Keratinocyte (primary cell): ENCODE results near the gene LCN2. TPM values are rescaled to one million over a fixed set of nuclear protein-coding genes. Genes with fewer than 3 reads are reported as not detected.

ENCODE experiments used
- DNase-seq: peaks from one replicate; pipeline ENCODE4 v3.0.0-alpha.2; 2011; ENCODE audit warnings: low read depth, missing footprints, low spot score
- FAIRE-seq: peaks from 2 replicates; lab custom pipeline; 2011; peaks lifted over from hg19 to GRCh38; lab: Jason Lieb, UNC
- H2AFZ ChIP-seq: 2 replicates; pipeline ENCODE4 v1.6.0; 2012; ENCODE audit warnings: low read length, control low read depth, inconsistent platforms; ENCODE audit not compliant: control insufficient read depth
- H3K27ac ChIP-seq: 2 replicates; pipeline ENCODE4 v1.5.1; 2011; ENCODE audit warnings: low read length; ENCODE audit not compliant: control insufficient read depth, insufficient read depth
- H3K27me3 ChIP-seq: 3 replicates; pipeline ENCODE4 v1.6.0; 2011; ENCODE audit warnings: low read length; ENCODE audit not compliant: control insufficient read depth, insufficient read depth; ENCODE audit errors: extremely low read depth
- H3K36me3 ChIP-seq, 2 experiments: 2 replicates in 1 of 2; 3 replicates in 1 of 2; pipeline ENCODE4 v1.5.1; 2011; ENCODE audit warnings: low read length in 2 of 2, mild to moderate bottlenecking in 1 of 2; ENCODE audit not compliant: control insufficient read depth in 2 of 2, insufficient read depth in 2 of 2; ENCODE audit errors: extremely low read depth in 1 of 2
- H3K4me1 ChIP-seq: 3 replicates; pipeline ENCODE4 v1.5.1; 2011; ENCODE audit warnings: low read length; ENCODE audit not compliant: control insufficient read depth, insufficient read depth; ENCODE audit errors: extremely low read depth
- H3K4me2 ChIP-seq: 3 replicates; pipeline ENCODE4 v1.6.0; 2011; ENCODE audit warnings: low read depth, low read length; ENCODE audit not compliant: control insufficient read depth, insufficient read depth; ENCODE audit errors: extremely low read depth
- H3K4me3 ChIP-seq, 3 experiments: fragments of 200-600 bp in 1 of 3; sonication (generic) in 1 of 3; 2 replicates in 2 of 3; 3 replicates in 1 of 3; pipeline ENCODE4 v1.5.1; 2011 to 2016; ENCODE audit warnings: low read length in 3 of 3, mild to moderate bottlenecking in 3 of 3, control low read depth in 2 of 3, inconsistent platforms in 1 of 3, low read depth in 1 of 3, mixed read lengths in 1 of 3, mixed run types in 1 of 3, moderate library complexity in 1 of 3; ENCODE audit not compliant: control insufficient read depth in 2 of 3, insufficient read depth in 2 of 3; ENCODE audit errors: extremely low read depth in 1 of 3
- H3K79me2 ChIP-seq: 2 replicates; pipeline ENCODE4 v1.6.0; 2012; ENCODE audit warnings: low read length; ENCODE audit not compliant: control insufficient read depth, insufficient read depth
- H3K9ac ChIP-seq: 3 replicates; pipeline ENCODE4 v1.6.0; 2011; ENCODE audit warnings: low read length; ENCODE audit not compliant: control insufficient read depth, insufficient read depth; ENCODE audit errors: extremely low read depth
- H3K9me1 ChIP-seq: 3 replicates; pipeline ENCODE4 v1.6.0; 2011; ENCODE audit warnings: low read length; ENCODE audit not compliant: control insufficient read depth, insufficient read depth; ENCODE audit errors: extremely low read depth
- H3K9me3 ChIP-seq: 2 replicates; pipeline ENCODE4 v1.5.1; 2012; ENCODE audit warnings: low read depth, low read length; ENCODE audit not compliant: control insufficient read depth
- H4K20me1 ChIP-seq: 3 replicates; pipeline ENCODE4 v1.6.0; 2011; ENCODE audit warnings: low read length; ENCODE audit not compliant: control insufficient read depth, insufficient read depth; ENCODE audit errors: extremely low read depth
- EZH2 ChIP-seq: IDR thresholded peaks from one replicate; pipeline ENCODE4 v1.6.1; 2012; ENCODE audit warnings: inconsistent platforms, mild to moderate bottlenecking, low read length, moderate library complexity
- dilution Hi-C: fragments of 300-500 bp; cut with MboI; formaldehyde crosslinking; loops from one replicate; pipeline ENCODE4 v1.7.0; 2020; ENCODE audit warnings: low sequenced_read_pairs; ENCODE audit not compliant: extremely low pct_ligation_motif_present
- polyA plus RNA-seq, 5 experiments: library from polyadenylated mRNA; depleted of rRNA in 3 of 5; stranded (reverse) in 3 of 5; stranded (forward) in 1 of 5; unstranded in 1 of 5; fragments of >200 nt; gene quantifications; 1 replicate in 1 of 5; 2 replicates in 3 of 5; 3 replicates in 1 of 5; pipeline versions ENCODE4 v1.2.1 to v1.2.3, GENCODE V29; 2011 to 2012; ENCODE audit warnings: missing spikeins in 2 of 5, low read depth in 1 of 5, low replicate concordance in 1 of 5
- TF ChIP-seq, protein P1 (sequence below), 3 experiments: IDR thresholded peaks in 1 of 3; conservative IDR thresholded peaks in 1 of 3; optimal IDR thresholded peaks in 1 of 3; 2 replicates in 2 of 3; 3 replicates in 1 of 3; pipeline versions ENCODE3 to v1.5.1; 2011; ENCODE audit warnings: low read length in 3 of 3, mild to moderate bottlenecking in 3 of 3, moderate library complexity in 2 of 3, control low read depth in 1 of 3, inconsistent platforms in 1 of 3; ENCODE audit not compliant: insufficient read depth in 2 of 3; ENCODE audit errors: extremely low read depth in 1 of 3

The LCN2 gene
- polyA plus RNA-seq, 1 donor (not counting 4 experiments of a cell fraction or from before 2014, with no cell fraction given), result 28.9 TPM

DNA sequence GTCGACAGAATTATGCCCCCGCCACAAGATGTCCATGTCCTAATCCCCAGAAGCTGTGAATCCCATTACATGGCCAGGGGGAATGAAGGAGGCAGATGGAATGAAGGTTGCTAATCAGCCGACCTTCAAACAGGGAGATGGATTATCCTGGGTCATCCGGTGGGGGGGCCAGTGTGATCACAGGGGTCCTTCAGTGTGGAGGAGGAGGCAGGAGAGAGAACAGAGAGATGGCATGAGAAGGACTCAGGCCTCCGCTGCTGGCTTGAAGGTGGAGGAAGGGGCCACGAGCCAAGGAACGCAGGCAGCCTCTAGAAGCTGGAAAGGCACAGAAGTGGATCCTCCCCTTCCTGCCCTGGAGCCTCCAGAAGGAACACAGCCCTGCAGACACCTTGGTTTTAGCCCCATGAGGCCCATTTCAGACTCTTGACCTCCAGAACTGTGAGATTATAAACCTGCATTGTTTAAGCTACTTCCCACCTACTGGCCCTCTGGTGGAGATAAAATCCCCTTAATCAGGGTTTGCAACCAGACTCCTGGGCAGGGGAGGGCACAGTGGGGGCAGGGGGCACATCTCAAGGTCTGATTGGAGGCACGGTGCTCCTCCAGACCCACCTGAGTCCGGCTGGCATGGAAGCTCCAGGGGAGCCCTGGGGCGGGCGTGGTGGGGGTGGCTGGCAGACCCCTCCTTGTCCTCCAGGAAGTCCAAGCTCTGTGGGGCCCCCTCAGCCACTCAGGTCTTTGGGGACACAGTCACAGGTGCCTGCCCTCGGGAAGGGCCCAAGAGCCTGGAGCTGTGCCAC is 35.5 kb upstream of the LCN2 start:
- Histone ChIP-seq H3K27me3 (no peaks in the 10 kb centered on the region), H3K9ac (no peak overlapping the region), H4K20me1 (no peaks in the 10 kb centered on the region), H3K9me1 (no peaks in the 10 kb centered on the region), H3K27ac (no peak overlapping the region), H3K4me3 (no peak overlapping the region), H3K4me2 (no peak overlapping the region), H3K9me3 (no peaks in the 10 kb centered on the region), H3K4me1 (peaks cover 6% of the 10 kb centered on the region), H3K36me3 (peaks cover 3 to 4% of the 10 kb centered on the region in 2 experiments), H3K79me2 (no peaks in the 10 kb centered on the region), H2AFZ (no peak overlapping the region)
- DNase-seq, result no peak
- no peak for FAIRE-seq
- TF ChIP-seq, protein P1, sequence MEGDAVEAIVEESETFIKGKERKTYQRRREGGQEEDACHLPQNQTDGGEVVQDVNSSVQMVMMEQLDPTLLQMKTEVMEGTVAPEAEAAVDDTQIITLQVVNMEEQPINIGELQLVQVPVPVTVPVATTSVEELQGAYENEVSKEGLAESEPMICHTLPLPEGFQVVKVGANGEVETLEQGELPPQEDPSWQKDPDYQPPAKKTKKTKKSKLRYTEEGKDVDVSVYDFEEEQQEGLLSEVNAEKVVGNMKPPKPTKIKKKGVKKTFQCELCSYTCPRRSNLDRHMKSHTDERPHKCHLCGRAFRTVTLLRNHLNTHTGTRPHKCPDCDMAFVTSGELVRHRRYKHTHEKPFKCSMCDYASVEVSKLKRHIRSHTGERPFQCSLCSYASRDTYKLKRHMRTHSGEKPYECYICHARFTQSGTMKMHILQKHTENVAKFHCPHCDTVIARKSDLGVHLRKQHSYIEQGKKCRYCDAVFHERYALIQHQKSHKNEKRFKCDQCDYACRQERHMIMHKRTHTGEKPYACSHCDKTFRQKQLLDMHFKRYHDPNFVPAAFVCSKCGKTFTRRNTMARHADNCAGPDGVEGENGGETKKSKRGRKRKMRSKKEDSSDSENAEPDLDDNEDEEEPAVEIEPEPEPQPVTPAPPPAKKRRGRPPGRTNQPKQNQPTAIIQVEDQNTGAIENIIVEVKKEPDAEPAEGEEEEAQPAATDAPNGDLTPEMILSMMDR (optimal IDR thresholded peaks at IDR 0.05 in 1 of 3, IDR thresholded peaks at IDR 0.05 in 1 of 3, conservative IDR thresholded peaks at IDR 0.05 in 1 of 3; ENCODE audit: extremely low read depth in 1 of 3, insufficient read depth in 2 of 3, low read length in 3 of 3), result no peak
- TF ChIP-seq EZH2, result no peak
- dilution Hi-C loops, result no loop called here

- Histone ChIP-seq H3K4me3 (no peak overlapping the region), H3K9ac (no peak overlapping the region), H4K20me1 (no peaks in the 10 kb centered on the region), H3K36me3 (peaks cover 3% of the 10 kb centered on the region in 2 experiments), H3K9me1 (no peaks in the 10 kb centered on the region), H3K79me2 (no peaks in the 10 kb centered on the region), H3K4me1 (peaks cover 6% of the 10 kb centered on the region), H3K9me3 (no peaks in the 10 kb centered on the region), H2AFZ (no peak overlapping the region), H3K27me3 (no peaks in the 10 kb centered on the region), H3K4me2 (no peak overlapping the region), H3K27ac (no peak overlapping the region)
- FAIRE-seq (no peak), DNase-seq (no peak)
- dilution Hi-C loops, result no loop called here
- TF ChIP-seq, protein P1 (optimal IDR thresholded peaks at IDR 0.05 in 1 of 3, IDR thresholded peaks at IDR 0.05 in 1 of 3, conservative IDR thresholded peaks at IDR 0.05 in 1 of 3; ENCODE audit: extremely low read depth in 1 of 3, insufficient read depth in 2 of 3, low read length in 3 of 3), result no peak
- no peak for TF ChIP-seq EZH2
Measured at GRCh38 chr9:128114326-128115186, 34.7 kb upstream of the LCN2 start.
